Measurements from ENCODE around the gene KCNC4. TPM values are rescaled to one million over a fixed set of nuclear protein-coding genes. Genes with fewer than 3 reads are reported as not detected.
A peak's percentile ranks its signal among the peaks of the same experiment; 100 is the strongest.

Gene KCNC4
- polyA plus RNA-seq, 3 donors, result 0.03 to 0.56 (median 0.12) TPM

GRCh38 chr1:110210604-110211495 is 736 bp downstream of the KCNC4 start:
- no peak overlapping the region for H3K27ac ChIP-seq (ENCODE audit: low read depth in 1 of 2, low read length in 2 of 2)
- intact Hi-C loops (cut with micrococcal nuclease), result no loop called here

More at GRCh38 chr1:110210604-110211495, 736 bp downstream of the KCNC4 start:
- Mint-ChIP-seq H3K27me3 (ENCODE audit: low read depth in 3 of 3) (peaks cover 27 to 36% (median 28%) of the 10 kb centered on the region in 3 donors), H3K4me1 (peaks cover 25% of the 10 kb centered on the region), H3K4me3 (peak overlapping the region; percentile 83 to 94), H3K27ac (peak overlapping the region in 5 of 7 donors; percentile 14 to 71 (median 65)), H3K9me3 (peaks cover 0 to 13% (median 3%) of the 10 kb centered on the region in 7 donors), H3K36me3 (peaks cover 7 to 22% of the 10 kb centered on the region in 2 donors)
- H3K4me2 ChIP-seq (replicated peaks; ENCODE audit: extremely low read depth, low read length, poor library complexity, severe bottlenecking), result peak overlapping the region; percentile 89
- H3K9ac ChIP-seq (ENCODE audit: insufficient read depth, low read length, poor library complexity, severe bottlenecking), result peak overlapping the region; percentile 61
- peak overlapping the region; percentile 97 for H2AFZ ChIP-seq (ENCODE audit: insufficient read depth, low read depth, low read length, poor library complexity, severe bottlenecking)
- H3K79me2 ChIP-seq (ENCODE audit: insufficient read depth, low read length), result no peaks in the 10 kb centered on the region
- no peaks in the 10 kb centered on the region for H3K36me3 ChIP-seq (replicated peaks in 1 of 2; ENCODE audit: control insufficient read depth in 1 of 2, insufficient read depth in 2 of 2, low read length in 2 of 2)
- peak; percentile 39 to 65 (median 47) for DNase-seq
- under 1% methylated on average over 91 of the region's 101 CpGs for WGBS (ENCODE audit: insufficient coverage)
- H3K27me3 ChIP-seq (ENCODE audit: control insufficient read depth in 2 of 2, insufficient read depth in 2 of 2, low read length in 2 of 2), result peaks cover 12 to 31% of the 10 kb centered on the region in 2 donors
- H4K20me1 ChIP-seq (ENCODE audit: insufficient read depth, low read length), result no peaks in the 10 kb centered on the region
- peak overlapping the region; percentile 46 to 79 (median 50) for H3K4me3 ChIP-seq (replicated peaks in 1 of 3; ENCODE audit: low read depth in 2 of 3, low read length in 3 of 3)
- peaks cover 15 to 34% of the 10 kb centered on the region in 2 donors for H3K4me1 ChIP-seq (ENCODE audit: control insufficient read depth in 1 of 2, insufficient read depth in 2 of 2, low read length in 2 of 2)
- no peak for TF ChIP-seq CTCF (IDR thresholded peaks at IDR 0.05)
- peaks cover 0 to 8% of the 10 kb centered on the region in 2 donors for H3K9me3 ChIP-seq (replicated peaks in 1 of 2; ENCODE audit: control insufficient read depth in 1 of 2, insufficient read depth in 1 of 2, low read length in 2 of 2)
